Brain microvascular endothelial cell (primary cell): ENCODE measurements around the gene ZBTB46.

Experiments
- DNase-seq: peaks from one replicate; pipeline ENCODE4 v3.0.0-alpha.2; 2020
- H3K27ac ChIP-seq: fragments of 250-450 bp; sonication (Bioruptor Pico); 2 replicates; pipeline ENCODE4 v1.5.1; 2020; ENCODE audit warnings: mild to moderate bottlenecking, moderate library complexity
- H3K27me3 ChIP-seq: fragments of 250-450 bp; sonication (Bioruptor Pico); replicated peaks from 2 replicates; pipeline ENCODE4 v1.5.1; 2020; ENCODE audit warnings: mild to moderate bottlenecking
- H3K36me3 ChIP-seq: fragments of 250-450 bp; sonication (Bioruptor Pico); replicated peaks from 2 replicates; pipeline ENCODE4 v1.5.1; 2020; ENCODE audit warnings: mild to moderate bottlenecking
- H3K4me3 ChIP-seq: 2 replicates; pipeline ENCODE4 v1.5.1; 2011; ENCODE audit warnings: low read depth, mild to moderate bottlenecking, control low read depth, low read length, moderate library complexity
- in situ Hi-C: cut with HindIII; loops from 2 replicates; pipeline ENCODE4 v1.10.0; 2017; ENCODE audit warnings: low sequenced_read_pairs, low pct_ligation_motif_present
- TF ChIP-seq, protein P1 (sequence below): IDR thresholded peaks from 2 replicates; pipeline ENCODE4 v1.5.1; 2011; ENCODE audit warnings: low read depth, mild to moderate bottlenecking, moderate library complexity, low read length, control low read depth, inconsistent platforms; ENCODE audit errors: missing control alignments

The ZBTB46 gene

DNA sequence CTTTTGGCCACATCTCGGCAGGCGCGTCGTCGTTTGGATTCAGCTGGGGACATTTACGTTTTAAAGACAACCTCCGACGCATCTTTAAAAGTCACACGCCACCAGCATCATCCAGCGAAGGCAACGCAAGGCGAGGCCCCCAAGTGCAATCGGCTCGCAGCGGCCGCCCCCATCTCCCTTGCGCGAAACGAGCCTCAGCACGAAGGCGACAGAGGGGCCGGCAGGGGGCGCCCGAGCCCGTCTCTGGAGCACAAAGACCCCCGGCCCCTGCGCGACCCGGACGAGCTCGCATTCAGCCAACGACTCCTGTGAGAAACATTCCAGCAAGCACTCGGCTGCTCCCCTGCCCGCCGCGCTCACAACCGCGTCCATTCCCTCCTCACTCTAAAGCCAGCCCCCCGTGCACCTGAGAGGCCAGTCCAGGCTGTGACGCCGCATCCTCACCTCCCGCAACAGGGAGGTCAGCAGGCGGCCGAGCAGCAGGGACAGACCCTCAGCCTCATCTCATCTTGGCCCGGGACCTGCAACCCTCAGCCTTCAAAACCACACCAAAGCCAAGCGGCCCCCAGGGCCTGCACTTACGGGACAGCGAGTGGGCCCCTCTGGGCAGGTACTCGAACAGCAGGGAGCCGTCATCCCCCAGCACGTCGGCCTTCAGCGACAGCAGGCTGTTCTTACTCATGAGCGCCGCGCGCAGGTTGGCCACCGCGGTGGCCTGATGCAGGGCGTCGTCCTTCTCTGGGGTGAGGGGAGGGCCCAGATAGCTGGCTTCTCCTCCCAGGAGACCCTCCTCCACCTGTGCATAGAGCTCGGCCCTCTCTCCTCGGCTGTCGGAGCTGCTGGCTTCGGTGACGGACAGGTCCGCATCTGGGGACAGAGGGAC is 55.7 kb downstream of the ZBTB46 start:
- H3K4me3 ChIP-seq, result peak overlapping the region; percentile 31
- no peak overlapping the region for H3K27ac ChIP-seq
- in situ Hi-C loops, result no loop called here
- H3K27me3 ChIP-seq, result no peaks in the 10 kb centered on the region
- TF ChIP-seq, protein P1, sequence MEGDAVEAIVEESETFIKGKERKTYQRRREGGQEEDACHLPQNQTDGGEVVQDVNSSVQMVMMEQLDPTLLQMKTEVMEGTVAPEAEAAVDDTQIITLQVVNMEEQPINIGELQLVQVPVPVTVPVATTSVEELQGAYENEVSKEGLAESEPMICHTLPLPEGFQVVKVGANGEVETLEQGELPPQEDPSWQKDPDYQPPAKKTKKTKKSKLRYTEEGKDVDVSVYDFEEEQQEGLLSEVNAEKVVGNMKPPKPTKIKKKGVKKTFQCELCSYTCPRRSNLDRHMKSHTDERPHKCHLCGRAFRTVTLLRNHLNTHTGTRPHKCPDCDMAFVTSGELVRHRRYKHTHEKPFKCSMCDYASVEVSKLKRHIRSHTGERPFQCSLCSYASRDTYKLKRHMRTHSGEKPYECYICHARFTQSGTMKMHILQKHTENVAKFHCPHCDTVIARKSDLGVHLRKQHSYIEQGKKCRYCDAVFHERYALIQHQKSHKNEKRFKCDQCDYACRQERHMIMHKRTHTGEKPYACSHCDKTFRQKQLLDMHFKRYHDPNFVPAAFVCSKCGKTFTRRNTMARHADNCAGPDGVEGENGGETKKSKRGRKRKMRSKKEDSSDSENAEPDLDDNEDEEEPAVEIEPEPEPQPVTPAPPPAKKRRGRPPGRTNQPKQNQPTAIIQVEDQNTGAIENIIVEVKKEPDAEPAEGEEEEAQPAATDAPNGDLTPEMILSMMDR, result peak; percentile 86
- DNase-seq, result peak; percentile 20
- no peaks in the 10 kb centered on the region for H3K36me3 ChIP-seq

DNA sequence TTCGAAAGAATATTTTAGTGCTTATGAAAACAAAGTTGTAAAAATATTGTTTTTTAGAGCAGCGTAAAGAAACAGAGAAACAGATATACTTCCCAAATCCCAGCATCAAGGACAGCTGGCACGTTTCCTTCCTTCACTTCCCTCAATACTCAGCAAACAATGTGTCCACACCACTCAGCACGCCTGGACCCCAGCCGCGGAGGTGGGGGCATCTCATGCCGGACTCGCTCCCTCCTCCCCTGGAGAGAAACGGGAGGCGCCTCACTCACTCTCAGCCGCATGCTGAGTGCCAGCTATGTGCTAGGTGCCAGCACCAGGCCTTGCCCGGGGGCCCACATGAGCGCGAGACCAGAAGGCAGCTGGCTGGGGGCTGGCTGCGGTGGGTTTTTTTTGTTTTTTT is 56.8 kb downstream of the ZBTB46 start:
- in situ Hi-C loops, result no loop called here
- Histone ChIP-seq H3K27ac (no peak overlapping the region), H3K4me3 (no peak overlapping the region), H3K27me3 (no peaks in the 10 kb centered on the region), H3K36me3 (no peaks in the 10 kb centered on the region)
- TF ChIP-seq, protein P1, result no peak
- no peak for DNase-seq

DNA sequence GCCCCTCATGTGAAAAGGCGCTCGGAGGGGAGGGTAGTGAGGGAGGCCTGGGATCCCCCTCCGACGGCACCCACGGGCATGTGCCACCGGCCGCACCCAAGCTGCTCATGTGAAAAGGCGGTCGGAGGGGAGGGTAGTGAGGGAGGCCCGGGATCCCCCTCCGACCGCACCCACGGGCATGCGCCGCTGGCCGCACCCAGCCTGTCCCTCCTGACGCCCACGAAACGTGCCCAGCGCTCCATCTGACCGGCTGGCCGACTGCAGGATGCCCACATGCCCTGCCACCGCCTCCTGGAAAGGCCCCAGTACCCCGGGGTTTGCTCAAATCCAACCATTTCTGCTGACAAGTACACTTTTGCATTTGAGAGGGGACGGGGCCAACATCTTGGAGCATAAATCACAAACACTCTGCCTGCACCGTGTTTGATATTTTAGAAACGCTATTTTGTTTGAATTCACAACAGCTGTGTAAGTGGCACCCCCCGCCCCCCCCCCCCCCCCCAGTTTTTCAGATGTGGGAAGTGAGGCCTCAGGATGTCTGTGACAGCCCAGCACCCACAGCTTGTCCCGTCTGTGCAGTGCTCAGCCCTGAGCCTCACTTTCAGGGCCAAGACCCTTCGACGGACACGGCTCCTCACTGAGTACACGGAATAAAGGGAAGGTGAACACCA is 57.4 kb downstream of the ZBTB46 start:
- no peaks in the 10 kb centered on the region for H3K36me3 ChIP-seq
- H3K27me3 ChIP-seq, result no peaks in the 10 kb centered on the region
- no peak overlapping the region for H3K27ac ChIP-seq
- H3K4me3 ChIP-seq, result no peak overlapping the region
- in situ Hi-C loops, result no loop called here
- TF ChIP-seq, protein P1, result no peak
- DNase-seq, result no peak

DNA sequence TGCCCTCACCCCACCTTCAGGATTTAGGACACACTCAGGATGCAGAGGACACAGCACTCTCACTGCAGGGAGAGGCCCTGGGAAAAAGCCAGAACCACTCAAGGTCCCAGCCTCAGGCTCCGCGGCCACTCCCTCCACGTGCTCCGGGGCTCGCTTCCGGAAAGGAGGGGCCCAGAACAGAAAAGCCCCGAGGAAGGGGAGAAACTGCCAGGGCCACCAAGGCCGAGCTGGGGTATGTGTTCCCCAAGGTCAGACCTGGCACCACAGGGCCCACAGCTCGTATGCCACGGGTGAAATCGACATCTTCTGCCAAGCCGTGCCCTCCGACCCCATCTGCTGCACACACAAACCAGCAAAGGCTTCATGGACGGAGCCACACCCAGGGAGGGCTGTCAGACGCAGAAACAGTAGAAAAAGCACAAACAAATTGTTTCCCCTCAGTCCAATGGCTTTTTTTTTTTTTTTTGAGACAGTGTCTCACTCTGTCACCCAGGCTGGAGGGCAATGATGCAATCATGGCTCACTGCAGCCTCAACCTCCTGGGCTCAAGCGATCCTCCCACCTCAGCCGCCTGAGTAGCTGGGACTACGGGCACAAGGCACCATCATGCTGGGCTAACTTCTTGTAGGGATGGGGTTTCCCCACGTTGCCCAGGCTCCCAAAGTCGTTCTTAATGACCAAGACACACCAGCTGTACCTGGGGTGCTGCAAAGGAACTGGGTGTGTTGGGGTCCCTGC is 58.1 kb downstream of the ZBTB46 start:
- H3K4me3 ChIP-seq, result no peak overlapping the region
- H3K27me3 ChIP-seq, result no peaks in the 10 kb centered on the region
- no peaks in the 10 kb centered on the region for H3K36me3 ChIP-seq
- in situ Hi-C loops, result no loop called here
- DNase-seq, result no peak
- TF ChIP-seq, protein P1, result no peak
- no peak overlapping the region for H3K27ac ChIP-seq

DNA sequence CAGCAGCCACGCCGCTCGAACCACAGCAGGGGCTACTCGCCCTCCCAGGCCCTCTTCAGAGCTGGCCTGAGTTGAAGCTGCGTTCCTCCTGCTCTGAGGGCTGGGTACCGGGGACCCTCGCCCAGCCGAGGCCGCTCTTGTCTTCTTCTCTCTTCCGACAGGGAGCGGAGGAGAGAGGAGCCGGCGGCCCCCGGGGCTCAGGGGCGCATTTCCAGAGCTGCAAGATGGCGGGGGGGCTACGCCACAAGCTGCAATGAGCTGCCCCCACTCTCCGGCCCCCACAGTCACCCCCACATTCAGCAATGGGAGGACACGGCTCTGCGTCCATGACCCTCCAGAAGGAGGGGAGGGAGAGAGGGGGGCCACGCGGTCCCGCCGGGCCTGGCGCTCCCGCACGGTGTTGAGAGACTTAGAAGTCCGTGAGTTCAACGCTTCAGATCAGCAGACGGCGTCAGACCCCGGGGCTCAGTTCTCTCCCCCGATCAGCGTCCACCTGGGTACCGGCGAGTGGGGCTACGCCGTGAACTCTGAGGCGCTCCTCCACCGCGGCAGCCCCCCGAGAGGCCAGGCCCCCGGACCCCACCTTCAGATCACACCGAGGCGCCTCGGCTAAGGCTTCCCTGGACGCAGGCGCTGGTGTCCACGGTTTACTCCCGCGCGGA is 59.9 kb downstream of the ZBTB46 start:
- H3K27ac ChIP-seq, result no peak overlapping the region
- in situ Hi-C loops, result no loop called here

More for the DNA sequence above, 59.9 kb downstream of the ZBTB46 start:
- TF ChIP-seq, protein P1, result no peak
- DNase-seq, result no peak
- no peaks in the 10 kb centered on the region for H3K36me3 ChIP-seq
- H3K27me3 ChIP-seq, result no peaks in the 10 kb centered on the region
- H3K4me3 ChIP-seq, result no peak overlapping the region
